B cell (primary cell): ENCODE data around the gene GGT7. TPM values are rescaled to one million over a fixed set of nuclear protein-coding genes. Genes with fewer than 3 reads are reported as not detected.

Experiments
- ATAC-seq: fragments of 200-7000 bp; cut with Tn5 transposase; one replicate; pipeline ENCODE4 v1.10.0; 2021; ENCODE audit warnings: low read depth, mild to moderate bottlenecking, moderate number of reproducible peaks, moderate library complexity
- CTCF ChIA-PET: fragments of 350-600 bp; sonication (Branson Sonifier 250); formaldehyde crosslinking; loops from one replicate; lab custom pipeline; 2021; ENCODE audit warnings: antibody characterized with exemption, inconsistent platforms; lab: Charles Lee
- POLR2A ChIA-PET: fragments of 350-600 bp; sonication (Branson Sonifier 250); formaldehyde crosslinking; loops from one replicate; lab custom pipeline; 2021; ENCODE audit warnings: antibody characterized with exemption; lab: Charles Lee
- DNase-seq: peaks from one replicate; pipeline ENCODE4 v3.0.0; 2013
- H2AFZ ChIP-seq: 2 replicates; pipeline ENCODE4 v1.6.1; 2012; ENCODE audit warnings: mild to moderate bottlenecking, low read depth, low read length; ENCODE audit not compliant: insufficient read depth, poor library complexity, severe bottlenecking
- H3K27ac ChIP-seq, 2 donors: 1 replicate in 1 of 2; 2 replicates in 1 of 2; pipeline ENCODE4 v1.5.1; 2012 to 2013; ENCODE audit warnings: low read length in 2 of 2, mild to moderate bottlenecking in 2 of 2, moderate library complexity in 1 of 2
- H3K27me3 ChIP-seq, 4 experiments: fragments of 200-600 bp in 1 of 4; sonication (generic) in 1 of 4; replicated peaks in 1 of 4; 1 replicate in 2 of 4; 2 replicates in 2 of 4; pipeline versions ENCODE4 v1.6.1 to v1.7.0; 2013 to 2016; ENCODE audit warnings: low read length in 3 of 4, mild to moderate bottlenecking in 2 of 4, mixed read lengths in 1 of 4, moderate library complexity in 1 of 4; ENCODE audit not compliant: insufficient read depth in 4 of 4, control insufficient read depth in 3 of 4; ENCODE audit errors: control extremely low read depth in 1 of 4
- H3K36me3 ChIP-seq, 2 experiments: replicated peaks in 1 of 2; 1 replicate in 1 of 2; 2 replicates in 1 of 2; pipeline versions ENCODE4 v1.6.1 to v1.7.1; 2013; ENCODE audit warnings: low read length in 1 of 2; ENCODE audit not compliant: insufficient read depth in 2 of 2, control insufficient read depth in 1 of 2; ENCODE audit errors: control extremely low read depth in 1 of 2, extremely low read depth in 1 of 2
- H3K4me1 ChIP-seq, 2 donors: fragments of 200-600 bp in 1 of 2; sonication (generic) in 1 of 2; 1 replicate in 1 of 2; 2 replicates in 1 of 2; pipeline versions ENCODE4 v1.5.1 to v1.6.1; 2013 to 2017; ENCODE audit warnings: low read length in 2 of 2; ENCODE audit not compliant: control insufficient read depth in 2 of 2, insufficient read depth in 2 of 2
- H3K4me2 ChIP-seq: replicated peaks from 2 replicates; pipeline ENCODE3; 2012; ENCODE audit warnings: mild to moderate bottlenecking, low read depth, low read length; ENCODE audit not compliant: poor library complexity, severe bottlenecking
- H3K4me3 ChIP-seq, 5 experiments: fragments of 200-600 bp in 1 of 5; sonication (generic) in 1 of 5; 1 replicate in 3 of 5; 2 replicates in 2 of 5; pipeline versions ENCODE4 v1.5.1 to v1.7.0; 2011 to 2016; ENCODE audit warnings: low read length in 4 of 5, mild to moderate bottlenecking in 4 of 5, low read depth in 2 of 5, control low read depth in 1 of 5, moderate library complexity in 1 of 5; ENCODE audit not compliant: insufficient read depth in 1 of 5; ENCODE audit errors: control extremely low read depth in 1 of 5, extremely low read depth in 1 of 5
- H3K79me2 ChIP-seq: fragments of 200-600 bp; sonication (generic); one replicate; pipeline ENCODE4 v1.6.0; 2016; ENCODE audit warnings: low read length; ENCODE audit not compliant: control insufficient read depth, insufficient read depth
- H3K9ac ChIP-seq: fragments of 200-600 bp; sonication (generic); 2 replicates; pipeline ENCODE4 v1.6.1; 2017; ENCODE audit warnings: mild to moderate bottlenecking, low read length, moderate library complexity
- H3K9me3 ChIP-seq, 3 donors: one replicate each; pipeline versions ENCODE4 v1.6.1 to v1.7.1; 2013; ENCODE audit warnings: low read length in 2 of 3; ENCODE audit not compliant: control insufficient read depth in 2 of 3, insufficient read depth in 1 of 3; ENCODE audit errors: control extremely low read depth in 1 of 3
- H4K20me1 ChIP-seq: 2 replicates; pipeline ENCODE4 v1.6.0; 2012; ENCODE audit warnings: mild to moderate bottlenecking, low read length; ENCODE audit not compliant: insufficient read depth, control insufficient read depth, poor library complexity, severe bottlenecking
- H3K27ac Mint-ChIP-seq: one replicate; pipeline ENCODE4 v1.8.0; 2021; ENCODE audit warnings: mixed read lengths
- H3K27me3 Mint-ChIP-seq: one replicate; pipeline ENCODE4 v1.8.0; 2021; ENCODE audit warnings: mixed read lengths
- H3K4me1 Mint-ChIP-seq: one replicate; pipeline ENCODE4 v1.8.0; 2021; ENCODE audit warnings: mixed read lengths
- H3K4me3 Mint-ChIP-seq: one replicate; pipeline ENCODE4 v1.8.0; 2021; ENCODE audit warnings: mixed read lengths
- H3K9me3 Mint-ChIP-seq: one replicate; pipeline ENCODE4 v1.8.0; 2022; ENCODE audit warnings: mixed read lengths; ENCODE audit not compliant: insufficient read depth
- CTCF ChIP-seq: fragments of 200-600 bp; IDR thresholded peaks from one replicate; pipeline ENCODE4 v1.8.0; 2022; ENCODE audit warnings: antibody characterized with exemption, mild to moderate bottlenecking
- EZH2 ChIP-seq: IDR thresholded peaks from 2 replicates; pipeline ENCODE4 v1.6.1; 2012; ENCODE audit warnings: borderline replicate concordance, low read depth, mild to moderate bottlenecking, moderate library complexity, low read length; ENCODE audit not compliant: insufficient read depth, poor library complexity, severe bottlenecking
- WGBS: methylation state at CpG from one replicate; pipeline ENCODE4 v1.1.5; 2013; ENCODE audit warnings: missing lambda C conversion rate; ENCODE audit not compliant: insufficient coverage; 5-methylcytosine and 5-hydroxymethylcytosine counted together
- intact Hi-C: fragments of 100-400 bp; cut with micrococcal nuclease; formaldehyde crosslinking; loops from one replicate; pipeline ENCODE4 v1.10.0; 2022
- polyA plus RNA-seq: library from polyadenylated mRNA; depleted of rRNA; stranded (reverse); fragments of >200 nt; gene quantifications from 2 replicates; pipeline ENCODE4 v1.2.3, GENCODE V29; 2012
- total RNA-seq, 2 donors: library from RNA; stranded (reverse); fragments of 120-200 nt in 1 of 2; gene quantifications; 1 replicate in 1 of 2; 2 replicates in 1 of 2; pipeline versions ENCODE4 v1.2.3 to v1.2.4, GENCODE V29; 2013 to 2022

Gene GGT7
- total and polyA plus RNA-seq, 2 donors (not counting 1 experiment from before 2014, with no cell fraction given) = 28.6 to 31.9 TPM

DNA sequence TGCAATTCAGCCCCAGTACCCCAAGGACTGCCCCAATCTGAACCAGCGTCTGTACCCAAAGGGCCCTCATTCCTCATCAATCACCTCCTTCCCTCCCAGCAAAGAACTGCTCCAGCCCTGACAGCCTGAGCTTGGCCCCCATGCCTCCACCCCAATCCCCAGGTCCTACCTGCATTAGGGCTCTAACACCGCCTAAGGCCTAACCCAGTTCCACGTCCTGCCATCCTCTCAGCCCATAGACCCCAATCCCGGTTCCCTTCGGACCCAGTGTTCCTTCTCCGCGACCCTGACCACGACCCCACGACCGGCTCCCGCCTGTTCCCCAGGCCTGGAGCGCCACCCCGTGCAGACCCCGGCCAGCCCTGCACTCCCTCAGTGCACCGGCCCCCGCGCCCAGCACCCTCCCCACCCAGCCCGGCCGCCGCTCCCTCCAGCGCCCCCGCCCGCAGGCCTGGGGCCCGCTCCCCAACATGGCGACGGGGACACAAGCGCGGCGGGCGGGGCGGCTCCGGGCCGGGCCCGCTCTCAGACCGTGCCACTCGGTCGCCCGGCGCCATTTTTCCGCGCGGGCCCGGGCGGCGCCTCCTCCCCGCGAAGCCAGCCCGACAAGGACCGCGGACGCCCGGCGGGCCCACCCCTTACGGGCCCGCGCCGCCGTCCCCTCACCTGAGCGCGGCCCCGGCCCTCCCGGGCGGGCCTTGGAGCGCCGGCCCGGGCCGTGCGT, 47.7 kb downstream of the GGT7 start:
- peaks cover 32% of the 10 kb centered on the region for H4K20me1 ChIP-seq
- peak overlapping the region; percentile 60 to 67 for H3K27ac ChIP-seq
- ATAC-seq (peak; percentile 83), DNase-seq (peak; percentile 82)
- H3K4me1 ChIP-seq = peaks cover 19 to 21% of the 10 kb centered on the region in 2 donors
- Mint-ChIP-seq H3K4me3 (peak overlapping the region; percentile 94), H3K27me3 (peaks cover 1% of the 10 kb centered on the region), H3K27ac (peak overlapping the region; percentile 92), H3K9me3 (no peaks in the 10 kb centered on the region), H3K4me1 (peaks cover 32% of the 10 kb centered on the region)
- no peaks in the 10 kb centered on the region for H3K36me3 ChIP-seq
- H3K79me2 ChIP-seq = peaks cover 51% of the 10 kb centered on the region
- TF ChIP-seq CTCF (no peak), EZH2 (no peak)
- ChIA-PET CTCF (interaction anchor here (0.9 to 1.7 kb wide), 3 partner anchors 9 to 477 kb away, joined by 3 to 4 read pairs (median 4); partner anchors contain the start of gene ACSS2), POLR2A (interaction anchor here (1.0 kb wide), 1 partner anchor 148 kb away, joined by 3 read pairs; the partner anchor contains the start of gene PIGU)
- intact Hi-C loops = loop anchor here (1.0 to 10.0 kb wide), 6 partner anchors 47 to 522 kb away; partner anchors contain the start of genes ACSS2, AHCY, GGT7 and GSS
- under 1% methylated on average over 68 of the region's 68 CpGs for WGBS
- peak overlapping the region; percentile 81 for H2AFZ ChIP-seq
- H3K9ac ChIP-seq = peak overlapping the region; percentile 68
- peak overlapping the region; percentile 68 to 94 (median 82) for H3K4me3 ChIP-seq
- peak overlapping the region; percentile 87 for H3K4me2 ChIP-seq
- H3K27me3 ChIP-seq = no peaks in the 10 kb centered on the region
- no peaks in the 10 kb centered on the region for H3K9me3 ChIP-seq

- Histone ChIP-seq H2AFZ (peak overlapping the region; percentile 81), H3K36me3 (no peaks in the 10 kb centered on the region), H3K4me3 (peak overlapping the region; percentile 68 to 94 (median 82)), H3K79me2 (peaks cover 57% of the 10 kb centered on the region), H3K4me2 (peak overlapping the region; percentile 87), H4K20me1 (peaks cover 37% of the 10 kb centered on the region), H3K27me3 (no peaks in the 10 kb centered on the region), H3K9ac (peak overlapping the region; percentile 68), H3K27ac (peak overlapping the region; percentile 60 to 67), H3K9me3 (no peaks in the 10 kb centered on the region), H3K4me1 (peaks cover 19 to 21% of the 10 kb centered on the region in 2 donors)
- ATAC-seq (peak; percentile 31), DNase-seq (peak; percentile 75)
- H3K4me1 Mint-ChIP-seq = peaks cover 35% of the 10 kb centered on the region
- peak overlapping the region; percentile 92 for H3K27ac Mint-ChIP-seq
- H3K4me3 Mint-ChIP-seq = peak overlapping the region; percentile 94
- no peaks in the 10 kb centered on the region for H3K27me3 Mint-ChIP-seq
- TF ChIP-seq CTCF = no peak
- TF ChIP-seq EZH2 = no peak
- intact Hi-C loops = loop anchor here (2.0 to 10.0 kb wide), 3 partner anchors 120 to 522 kb away; partner anchors contain the start of genes AHCY, GSS, MYH7B and TP53INP2
- POLR2A ChIA-PET = interaction anchor here (1.0 kb wide), 1 partner anchor 148 kb away, joined by 3 read pairs; the partner anchor contains the start of gene PIGU
- 10% methylated on average over 2 of the region's 2 CpGs for WGBS
- no peaks in the 10 kb centered on the region for H3K9me3 Mint-ChIP-seq
- CTCF ChIA-PET = no interaction called here
Measured at GRCh38 chr20:34824452-34824805, 48.2 kb downstream of the GGT7 start.
